Measurements from ENCODE around the gene ACD.

The ACD gene

DNA sequence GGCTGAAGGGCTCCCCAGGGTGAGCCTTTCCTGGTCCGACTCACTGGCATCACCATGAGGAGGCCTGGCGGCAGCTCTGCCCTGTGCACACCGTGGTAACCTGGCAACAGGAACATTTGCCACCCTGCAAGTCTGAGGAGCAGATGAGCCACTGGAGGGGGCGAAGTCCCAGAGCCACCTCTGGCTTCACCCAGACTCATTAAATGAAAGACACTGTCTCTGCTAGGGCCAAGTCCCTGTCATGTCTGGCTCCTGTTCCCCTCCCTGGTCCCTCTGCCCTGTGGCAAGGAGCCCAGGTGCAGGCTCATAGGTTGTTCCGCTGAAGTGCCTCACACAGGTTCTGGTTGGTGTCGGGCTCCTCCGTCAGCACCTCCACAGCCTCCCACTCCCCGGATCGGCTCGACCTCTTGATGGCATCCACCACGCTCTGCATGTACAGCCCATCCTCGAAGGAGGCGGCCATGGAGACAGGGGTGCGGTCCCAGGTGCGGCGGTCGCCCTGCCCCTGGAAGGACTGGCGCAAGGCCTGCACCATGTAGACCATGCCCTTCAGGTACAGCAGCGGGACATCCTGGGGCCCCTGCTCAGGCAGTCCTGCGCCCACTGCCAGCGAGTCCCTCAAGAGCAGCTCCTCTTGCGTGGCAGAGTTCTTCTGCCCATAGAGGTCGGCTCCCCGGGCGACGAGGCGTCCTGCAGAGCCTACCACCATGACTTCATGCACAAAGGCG lies 15.0 kb upstream of the ACD start:
- Histone ChIP-seq H2AFZ (ENCODE audit: low read depth, low read length) (no peak overlapping the region), H3K9ac (ENCODE audit: low read depth, low read length) (no peak overlapping the region), H3K79me2 (ENCODE audit: insufficient read depth, low read length) (no peaks in the 10 kb centered on the region), H3K27ac (ENCODE audit: low read length) (no peak overlapping the region), H3K4me1 (ENCODE audit: insufficient read depth, low read length) (no peaks in the 10 kb centered on the region), H3K36me3 (ENCODE audit: insufficient read depth, low read length) (peaks cover 21% of the 10 kb centered on the region; the same call in 1 of the 2 replicates), H3K4me2 (ENCODE audit: insufficient read depth, low read length) (no peak overlapping the region), H3K9me3 (ENCODE audit: insufficient read depth, low read length, severe bottlenecking) (no peaks in the 10 kb centered on the region), H3K4me3 (ENCODE audit: low read depth in 1 of 2, low read length in 2 of 2) (no peak overlapping the region), H4K20me1 (ENCODE audit: insufficient read depth, low read length) (no peaks in the 10 kb centered on the region; the same call in 1 of the 2 replicates), H3K27me3 (ENCODE audit: insufficient read depth, low read length, poor library complexity) (no peaks in the 10 kb centered on the region)
- no peak for ATAC-seq (ENCODE audit: insufficient read depth, low read depth)
- no peak for DNase-seq
- TF ChIP-seq CTCF (IDR thresholded peaks at IDR 0.05; ENCODE audit: borderline replicate concordance, extremely low read depth, low read length, poor library complexity, severe bottlenecking) (no peak), EZH2 (IDR thresholded peaks at IDR 0.05; ENCODE audit: borderline replicate concordance, low read depth, low read length, severe bottlenecking) (no peak)

DNA sequence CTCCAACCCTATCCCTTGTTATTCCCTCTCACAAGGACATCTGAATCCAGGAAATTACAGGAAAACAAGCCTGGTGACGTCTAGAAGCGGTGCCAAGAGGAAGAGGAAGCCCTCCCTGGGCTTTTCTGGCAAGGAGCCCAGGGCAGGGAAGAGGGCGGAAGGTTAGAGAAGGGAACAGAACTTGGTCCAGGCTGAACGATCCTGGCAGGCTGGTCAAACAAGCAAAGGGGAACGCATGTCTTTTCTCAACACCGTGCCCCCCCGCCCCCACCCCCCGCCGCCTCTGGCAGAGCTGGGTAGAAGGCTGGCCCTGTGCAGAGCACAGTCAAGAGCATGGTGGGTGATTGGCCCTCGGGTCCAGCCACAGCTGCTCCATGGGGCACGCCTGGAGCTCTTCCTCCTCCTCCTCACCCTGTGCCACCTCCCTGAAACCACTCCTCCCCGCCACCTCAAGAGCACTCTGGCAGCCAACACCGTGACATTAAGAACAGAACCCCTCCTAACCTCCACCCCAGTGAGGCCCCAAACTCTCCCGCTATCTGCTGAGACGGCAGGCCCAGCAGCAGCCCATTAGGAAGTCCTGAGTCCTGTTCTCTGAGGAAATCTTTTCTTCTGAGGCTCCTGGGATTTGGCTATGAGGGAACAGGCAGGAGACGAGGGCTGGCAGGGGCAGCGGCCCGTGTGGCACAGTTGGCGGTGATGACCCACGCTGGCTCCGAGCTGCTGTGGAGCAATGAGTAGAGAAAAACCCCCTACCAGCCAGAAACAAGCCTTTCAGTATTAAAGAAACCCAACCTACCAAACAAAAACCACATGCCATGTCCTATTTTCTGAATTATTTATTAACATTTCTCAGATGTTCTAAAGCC lies 13.9 kb upstream of the ACD start:
- Histone ChIP-seq H3K36me3 (ENCODE audit: insufficient read depth, low read length) (peaks cover 21% of the 10 kb centered on the region; the same call in 1 of the 2 replicates), H3K9ac (ENCODE audit: low read depth, low read length) (no peak overlapping the region)

More for the DNA sequence above, 13.9 kb upstream of the ACD start:
- Histone ChIP-seq H3K4me2 (ENCODE audit: insufficient read depth, low read length) (no peak overlapping the region), H2AFZ (ENCODE audit: low read depth, low read length) (no peak overlapping the region), H3K27ac (ENCODE audit: low read length) (no peak overlapping the region), H3K79me2 (ENCODE audit: insufficient read depth, low read length) (no peaks in the 10 kb centered on the region), H4K20me1 (ENCODE audit: insufficient read depth, low read length) (no peaks in the 10 kb centered on the region; the same call in 1 of the 2 replicates), H3K27me3 (ENCODE audit: insufficient read depth, low read length, poor library complexity) (no peaks in the 10 kb centered on the region), H3K4me3 (ENCODE audit: low read depth in 1 of 2, low read length in 2 of 2) (no peak overlapping the region), H3K9me3 (ENCODE audit: insufficient read depth, low read length, severe bottlenecking) (no peaks in the 10 kb centered on the region), H3K4me1 (ENCODE audit: insufficient read depth, low read length) (no peaks in the 10 kb centered on the region)
- ATAC-seq (ENCODE audit: insufficient read depth, low read depth) (no peak), DNase-seq (no peak)
- no peak for TF ChIP-seq CTCF (IDR thresholded peaks at IDR 0.05; ENCODE audit: borderline replicate concordance, extremely low read depth, low read length, poor library complexity, severe bottlenecking)
- TF ChIP-seq EZH2 (IDR thresholded peaks at IDR 0.05; ENCODE audit: borderline replicate concordance, low read depth, low read length, severe bottlenecking), result no peak
